Endothelial cell of umbilical vein (primary cell): Measurements from ENCODE around the gene SUGCT. TPM values are rescaled to one million over a fixed set of nuclear protein-coding genes. Genes with fewer than 3 reads are reported as not detected.

Experiments
- BruUV-seq: library from RNA; stranded (reverse); fragments of 400-500 nt; replicated peaks from 2 replicates; lab custom pipeline; 2021; lab: Mats Ljungman, UMichigan
- CTCF ChIA-PET: fragments of 300-600, 350-600 bp; sonication (Branson Sonifier 250); formaldehyde crosslinking; loops from one replicate; lab custom pipeline; 2021; ENCODE audit warnings: antibody characterized with exemption, inconsistent platforms; lab: Charles Lee
- POLR2A ChIA-PET: fragments of 300-600, 350-600 bp; sonication (Branson Sonifier 250); formaldehyde crosslinking; loops from one replicate; lab custom pipeline; 2021; ENCODE audit warnings: antibody characterized with exemption, inconsistent platforms; lab: Charles Lee
- DNase-seq: peaks from one replicate; pipeline ENCODE4 v3.0.0-alpha.2; 2011; ENCODE audit warnings: low read depth, low spot score
- FAIRE-seq: peaks from 2 replicates; lab custom pipeline; 2011; peaks lifted over from hg19 to GRCh38; lab: Jason Lieb, UNC
- H2AFZ ChIP-seq: 2 replicates; pipeline ENCODE4 v1.6.0; 2012; ENCODE audit warnings: low read depth, low read length, control low read depth, inconsistent platforms
- H3K27ac ChIP-seq: 2 replicates; pipeline ENCODE4 v1.5.1; 2011; ENCODE audit warnings: low read depth, mild to moderate bottlenecking, control low read depth, low read length, moderate library complexity; ENCODE audit not compliant: insufficient read depth
- H3K27me3 ChIP-seq, 2 experiments: 2 replicates each; pipeline versions ENCODE4 v1.6.0 to v1.6.1; 2011; ENCODE audit warnings: low read length in 2 of 2, mixed read lengths in 1 of 2; ENCODE audit not compliant: control insufficient read depth in 2 of 2, insufficient read depth in 2 of 2
- H3K36me3 ChIP-seq, 2 experiments: 2 replicates in 1 of 2; 3 replicates in 1 of 2; pipeline ENCODE4 v1.5.1; 2011; ENCODE audit warnings: low read length in 2 of 2, mild to moderate bottlenecking in 1 of 2, moderate library complexity in 1 of 2; ENCODE audit not compliant: control insufficient read depth in 2 of 2, insufficient read depth in 2 of 2; ENCODE audit errors: extremely low read depth in 1 of 2
- H3K4me1 ChIP-seq: 3 replicates; pipeline ENCODE4 v1.5.1; 2011; ENCODE audit warnings: mild to moderate bottlenecking, low read length; ENCODE audit not compliant: control insufficient read depth, insufficient read depth; ENCODE audit errors: extremely low read depth
- H3K4me2 ChIP-seq: 2 replicates; pipeline ENCODE4 v1.6.1; 2011; ENCODE audit warnings: low read length, control low read depth, mixed read lengths; ENCODE audit not compliant: insufficient read depth
- H3K4me3 ChIP-seq, 3 experiments: fragments of 200-600 bp in 1 of 3; sonication (generic), shearing (Covaris generic) in 1 of 3; replicated peaks in 1 of 3; 2 replicates each; pipeline ENCODE4 v1.5.1; 2011 to 2016; ENCODE audit warnings: control low read depth in 3 of 3, low read length in 3 of 3, mild to moderate bottlenecking in 2 of 3, inconsistent platforms in 1 of 3, low read depth in 1 of 3, moderate library complexity in 1 of 3; ENCODE audit not compliant: insufficient read depth in 1 of 3
- H3K79me2 ChIP-seq: 2 replicates; pipeline ENCODE4 v1.6.0; 2012; ENCODE audit warnings: low read length, inconsistent platforms; ENCODE audit not compliant: control insufficient read depth, insufficient read depth
- H3K9ac ChIP-seq: replicated peaks from 2 replicates; pipeline ENCODE3; 2011; ENCODE audit warnings: low read length, control low read depth; ENCODE audit not compliant: insufficient read depth; ENCODE audit errors: extremely low read depth
- H3K9me1 ChIP-seq: replicated peaks from 3 replicates; pipeline ENCODE4 v1.6.0; 2011; ENCODE audit warnings: mild to moderate bottlenecking, low read length; ENCODE audit not compliant: control insufficient read depth, insufficient read depth; ENCODE audit errors: extremely low read depth
- H3K9me3 ChIP-seq: replicated peaks from 2 replicates; pipeline ENCODE4 v1.5.1; 2012; ENCODE audit warnings: low read length, inconsistent platforms; ENCODE audit not compliant: control insufficient read depth, insufficient read depth
- H4K20me1 ChIP-seq: replicated peaks from 2 replicates; pipeline ENCODE3; 2011; ENCODE audit warnings: mild to moderate bottlenecking, low read length; ENCODE audit not compliant: control insufficient read depth, insufficient read depth; ENCODE audit errors: extremely low read depth
- CTCF ChIP-seq, 2 donors: IDR thresholded peaks; 1 replicate in 1 of 2; 2 replicates in 1 of 2; pipeline ENCODE4 v1.5.1; 2011; ENCODE audit warnings: low read length in 2 of 2, mild to moderate bottlenecking in 2 of 2, moderate library complexity in 2 of 2, control low read depth in 1 of 2, inconsistent platforms in 1 of 2, low read depth in 1 of 2; ENCODE audit not compliant: insufficient read depth in 1 of 2; ENCODE audit errors: extremely low read depth in 1 of 2
- EZH2 ChIP-seq: IDR thresholded peaks from 2 replicates; pipeline ENCODE4 v1.6.1; 2012; ENCODE audit warnings: borderline replicate concordance, low read depth, mild to moderate bottlenecking, moderate library complexity, low read length, inconsistent platforms; ENCODE audit not compliant: severe bottlenecking
- FOS ChIP-seq: IDR thresholded peaks from 2 replicates; pipeline ENCODE4 v1.6.1; 2011; ENCODE audit warnings: mild to moderate bottlenecking, low read length, moderate library complexity, borderline replicate concordance; ENCODE audit not compliant: insufficient read depth
- GATA2 ChIP-seq: IDR thresholded peaks from 2 replicates; pipeline ENCODE4 v1.7.0; 2011; ENCODE audit warnings: low read depth, mild to moderate bottlenecking, moderate library complexity, mixed read lengths, low read length; ENCODE audit not compliant: insufficient read length, insufficient read depth
- JUN ChIP-seq: IDR thresholded peaks from 2 replicates; pipeline ENCODE4 v1.6.1; 2011; ENCODE audit warnings: borderline replicate concordance, low read depth; ENCODE audit not compliant: insufficient read length, insufficient read depth
- MAX ChIP-seq: IDR thresholded peaks from 2 replicates; pipeline ENCODE4 v1.6.1; 2011; ENCODE audit not compliant: insufficient read depth, insufficient read length
- MYC ChIP-seq: IDR thresholded peaks from one replicate; pipeline ENCODE4 v1.6.1; 2011; ENCODE audit warnings: mild to moderate bottlenecking, low read depth, low read length
- POLR2A ChIP-seq: IDR thresholded peaks from 2 replicates; pipeline ENCODE4 v1.6.1; 2012; ENCODE audit warnings: low read depth, mild to moderate bottlenecking, control low read depth, low read length
- POLR2AphosphoS5 ChIP-seq: IDR thresholded peaks from 2 replicates; pipeline ENCODE4 v1.6.1; 2012; ENCODE audit warnings: low read depth, mild to moderate bottlenecking, control low read depth, low read length, moderate library complexity; ENCODE audit not compliant: insufficient read depth
- dilution Hi-C: fragments of 300-500 bp; cut with MboI; formaldehyde crosslinking; loops from one replicate; pipeline ENCODE4 v1.15.0; 2019; ENCODE audit warnings: low sequenced_read_pairs; ENCODE audit not compliant: extremely low pct_ligation_motif_present
- intact Hi-C: fragments of 100-400 bp; cut with micrococcal nuclease; formaldehyde crosslinking; loops from one replicate; pipeline ENCODE4 v1.10.0; 2022
- polyA plus RNA-seq, 4 experiments: library from polyadenylated mRNA; depleted of rRNA in 3 of 4; stranded (reverse) in 3 of 4; unstranded in 1 of 4; fragments of >200 nt; gene quantifications; 2 replicates each; pipeline versions ENCODE4 v1.2.1 to v1.2.3, GENCODE V29; 2011 to 2012; ENCODE audit warnings: missing spikeins in 1 of 4
- total RNA-seq: library from RNA; stranded (reverse); gene quantifications from 2 replicates; pipeline ENCODE4 v1.2.3, GENCODE V29; 2021

The SUGCT gene
- total and polyA plus RNA-seq, 2 donors (not counting 3 experiments of a cell fraction or from before 2014, with no cell fraction given) = 1.2 to 1.4 TPM

- no TSS peak for BruUV-seq
- intact Hi-C loops = no loop called here
- CTCF ChIA-PET = interaction anchor here (1.6 kb wide), 1 partner anchor 12 kb away, joined by 3 read pairs; no protein-coding TSS in a partner anchor
- no peak overlapping the region for H3K27ac ChIP-seq
- no peaks in the 10 kb centered on the region for H3K9me1 ChIP-seq
- H4K20me1 ChIP-seq = no peaks in the 10 kb centered on the region
- no peak overlapping the region for H3K9ac ChIP-seq
- dilution Hi-C loops = no loop called here
- no peak overlapping the region for H2AFZ ChIP-seq
- no peaks in the 10 kb centered on the region for H3K36me3 ChIP-seq
- TF ChIP-seq EZH2 (no peak), FOS (no peak), JUN (no peak), MAX (no peak), POLR2A (no peak), POLR2AphosphoS5 (no peak), GATA2 (no peak), MYC (no peak), CTCF (IDR thresholded peaks at IDR 0.05; ENCODE audit: extremely low read depth in 1 of 2, insufficient read depth in 1 of 2, low read depth in 1 of 2, low read length in 2 of 2) (no peak)
- no peak overlapping the region for H3K4me3 ChIP-seq
- FAIRE-seq (no peak), DNase-seq (no peak)
- no peaks in the 10 kb centered on the region for H3K9me3 ChIP-seq
- no peaks in the 10 kb centered on the region for H3K79me2 ChIP-seq
- no peaks in the 10 kb centered on the region for H3K4me1 ChIP-seq
- peaks cover 0 to 1% of the 10 kb centered on the region in 2 experiments for H3K27me3 ChIP-seq
- POLR2A ChIA-PET = no interaction called here
- H3K4me2 ChIP-seq = no peak overlapping the region
These were observed 564.1 kb downstream of the SUGCT start for GRCh38 chr7:40698921-40699260.
